ENCODE data around the gene CDIPT.

CDIPT gene

GRCh38 chr16:29858149-29858849, 4.7 kb downstream of the CDIPT start:
- Histone ChIP-seq H3K4me1 (ENCODE audit: control insufficient read depth, insufficient read depth, low read length) (peaks cover 17% of the 10 kb centered on the region), H3K4me3 (ENCODE audit: low read length in 2 of 2) (no peak overlapping the region), H3K9me3 (ENCODE audit: control insufficient read depth in 2 of 2, low read length in 2 of 2) (no peaks in the 10 kb centered on the region), H3K9ac (ENCODE audit: low read length in 2 of 2) (no peak overlapping the region), H3K27ac (ENCODE audit: low read length) (no peak overlapping the region), H3K36me3 (ENCODE audit: control insufficient read depth in 2 of 2, insufficient read depth in 2 of 2, low read length in 2 of 2) (peaks cover 13 to 22% of the 10 kb centered on the region in 2 donors), H3K27me3 (ENCODE audit: control insufficient read depth in 1 of 2, insufficient read depth in 2 of 2, low read length in 2 of 2) (no peaks in the 10 kb centered on the region)

- Histone ChIP-seq H3K27ac (ENCODE audit: low read length) (no peak overlapping the region), H3K27me3 (ENCODE audit: control insufficient read depth in 1 of 2, insufficient read depth in 2 of 2, low read length in 2 of 2) (no peaks in the 10 kb centered on the region), H3K9ac (ENCODE audit: low read length in 2 of 2) (no peak overlapping the region)
Observed at GRCh38 chr16:29857133-29857760, 5.8 kb downstream of the CDIPT start.

DNA sequence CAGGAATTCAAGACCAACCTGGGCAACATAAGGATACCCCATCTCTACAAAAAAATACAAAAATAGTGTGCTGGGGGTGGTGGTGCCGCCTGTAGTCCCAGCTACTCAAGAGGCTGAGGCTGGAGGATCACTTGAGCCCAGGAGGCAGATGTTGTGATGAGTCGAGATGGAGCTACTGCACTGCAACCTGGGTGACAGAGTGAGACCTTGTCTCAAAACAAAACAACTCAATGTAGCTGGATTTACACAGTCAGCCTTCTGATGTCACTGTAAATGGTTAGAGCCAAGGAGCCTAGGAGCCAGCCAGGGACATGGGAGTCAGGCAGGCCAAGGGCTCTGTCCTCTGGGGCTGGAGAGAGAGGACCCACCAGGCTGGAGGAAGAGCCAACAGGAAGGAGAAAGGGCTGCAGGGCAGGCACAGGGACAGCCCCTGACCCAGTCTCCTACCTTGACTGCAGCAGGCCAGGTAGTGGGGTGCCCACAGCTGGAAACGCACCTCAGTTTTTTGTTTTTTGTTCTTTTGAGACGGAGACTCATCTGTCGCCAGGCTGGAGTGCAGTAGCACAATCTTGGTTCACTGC, 8.4 kb downstream of the CDIPT start:
- Histone ChIP-seq H3K9ac (ENCODE audit: low read length in 2 of 2) (no peak overlapping the region), H3K27ac (ENCODE audit: low read length) (no peak overlapping the region), H3K36me3 (ENCODE audit: control insufficient read depth in 2 of 2, insufficient read depth in 2 of 2, low read length in 2 of 2) (peaks cover 4 to 14% of the 10 kb centered on the region in 2 donors), H3K9me3 (ENCODE audit: control insufficient read depth in 2 of 2, low read length in 2 of 2) (no peaks in the 10 kb centered on the region), H3K4me1 (ENCODE audit: control insufficient read depth, insufficient read depth, low read length) (peaks cover 5% of the 10 kb centered on the region), H3K27me3 (ENCODE audit: control insufficient read depth in 1 of 2, insufficient read depth in 2 of 2, low read length in 2 of 2) (no peaks in the 10 kb centered on the region), H3K4me3 (ENCODE audit: low read length in 2 of 2) (no peak overlapping the region)

More at GRCh38 chr16:29857133-29857760, 5.8 kb downstream of the CDIPT start:
- Histone ChIP-seq H3K4me3 (ENCODE audit: low read length in 2 of 2) (no peak overlapping the region), H3K4me1 (ENCODE audit: control insufficient read depth, insufficient read depth, low read length) (peaks cover 17% of the 10 kb centered on the region), H3K9me3 (ENCODE audit: control insufficient read depth in 2 of 2, low read length in 2 of 2) (no peaks in the 10 kb centered on the region), H3K36me3 (ENCODE audit: control insufficient read depth in 2 of 2, insufficient read depth in 2 of 2, low read length in 2 of 2) (peaks cover 13 to 22% of the 10 kb centered on the region in 2 donors)

GRCh38 chr16:29852654-29853053, 10.4 kb downstream of the CDIPT start:
- Histone ChIP-seq H3K9ac (ENCODE audit: low read length in 2 of 2) (no peak overlapping the region), H3K4me1 (ENCODE audit: control insufficient read depth, insufficient read depth, low read length) (peaks cover 12% of the 10 kb centered on the region), H3K4me3 (ENCODE audit: low read length in 2 of 2) (no peak overlapping the region), H3K9me3 (ENCODE audit: control insufficient read depth in 2 of 2, low read length in 2 of 2) (no peaks in the 10 kb centered on the region), H3K27me3 (ENCODE audit: control insufficient read depth in 1 of 2, insufficient read depth in 2 of 2, low read length in 2 of 2) (no peaks in the 10 kb centered on the region), H3K36me3 (ENCODE audit: control insufficient read depth in 2 of 2, insufficient read depth in 2 of 2, low read length in 2 of 2) (peaks cover 0 to 5% of the 10 kb centered on the region in 2 donors), H3K27ac (ENCODE audit: low read length) (no peak overlapping the region)

DNA sequence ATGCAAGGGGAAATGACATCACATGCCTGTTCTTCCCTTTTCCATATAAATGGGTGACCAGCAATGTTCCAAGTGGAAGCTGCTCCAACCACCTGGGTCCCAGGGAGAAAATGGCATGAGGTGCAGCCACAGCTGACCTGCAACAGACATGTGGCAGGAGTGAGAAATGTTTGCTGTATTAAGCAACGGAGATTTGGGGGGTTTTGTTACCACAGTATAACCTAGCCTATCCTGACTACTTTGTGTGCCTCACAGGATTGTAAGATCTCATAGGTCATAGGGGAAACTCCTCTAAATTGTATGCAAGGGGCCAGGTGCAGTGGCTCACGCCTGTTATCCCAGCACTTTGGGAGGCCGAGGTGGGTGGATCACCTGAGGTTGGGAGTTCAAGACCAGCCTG, 12.0 kb downstream of the CDIPT start:
- H3K4me1 ChIP-seq (ENCODE audit: control insufficient read depth, insufficient read depth, low read length): peaks cover 7% of the 10 kb centered on the region
- H3K9ac ChIP-seq (ENCODE audit: low read length in 2 of 2): no peak overlapping the region
- H3K9me3 ChIP-seq (ENCODE audit: control insufficient read depth in 2 of 2, low read length in 2 of 2): no peaks in the 10 kb centered on the region
- peaks cover 9 to 18% of the 10 kb centered on the region in 2 donors for H3K36me3 ChIP-seq (ENCODE audit: control insufficient read depth in 2 of 2, insufficient read depth in 2 of 2, low read length in 2 of 2)
- no peak overlapping the region for H3K27ac ChIP-seq (ENCODE audit: low read length)
- no peaks in the 10 kb centered on the region for H3K27me3 ChIP-seq (ENCODE audit: control insufficient read depth in 1 of 2, insufficient read depth in 2 of 2, low read length in 2 of 2)
- no peak overlapping the region for H3K4me3 ChIP-seq (ENCODE audit: low read length in 2 of 2)

DNA sequence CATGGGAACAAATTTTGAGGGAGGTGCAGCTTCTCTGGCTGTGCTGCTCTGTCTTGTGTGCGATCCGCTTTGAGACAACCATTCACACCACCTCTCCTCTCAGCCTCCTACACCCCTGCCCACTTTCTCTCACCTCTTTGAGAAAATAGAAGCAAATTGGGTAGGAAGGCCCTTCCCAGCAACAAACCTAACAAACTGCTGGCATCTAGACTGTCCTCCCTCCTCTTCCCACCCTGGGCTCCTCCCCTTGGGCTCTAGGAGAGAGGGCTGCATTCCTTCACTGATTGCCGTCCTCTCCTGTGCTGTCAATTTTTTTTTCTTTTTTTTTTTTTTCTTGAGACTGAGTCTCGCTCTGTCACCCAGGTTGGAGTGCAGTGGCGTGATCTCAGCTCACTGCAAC, 13.5 kb downstream of the CDIPT start:
- no peaks in the 10 kb centered on the region for H3K27me3 ChIP-seq (ENCODE audit: control insufficient read depth in 1 of 2, insufficient read depth in 2 of 2, low read length in 2 of 2)
- H3K36me3 ChIP-seq (ENCODE audit: control insufficient read depth in 2 of 2, insufficient read depth in 2 of 2, low read length in 2 of 2): peaks cover 13 to 29% of the 10 kb centered on the region in 2 donors

DNA sequence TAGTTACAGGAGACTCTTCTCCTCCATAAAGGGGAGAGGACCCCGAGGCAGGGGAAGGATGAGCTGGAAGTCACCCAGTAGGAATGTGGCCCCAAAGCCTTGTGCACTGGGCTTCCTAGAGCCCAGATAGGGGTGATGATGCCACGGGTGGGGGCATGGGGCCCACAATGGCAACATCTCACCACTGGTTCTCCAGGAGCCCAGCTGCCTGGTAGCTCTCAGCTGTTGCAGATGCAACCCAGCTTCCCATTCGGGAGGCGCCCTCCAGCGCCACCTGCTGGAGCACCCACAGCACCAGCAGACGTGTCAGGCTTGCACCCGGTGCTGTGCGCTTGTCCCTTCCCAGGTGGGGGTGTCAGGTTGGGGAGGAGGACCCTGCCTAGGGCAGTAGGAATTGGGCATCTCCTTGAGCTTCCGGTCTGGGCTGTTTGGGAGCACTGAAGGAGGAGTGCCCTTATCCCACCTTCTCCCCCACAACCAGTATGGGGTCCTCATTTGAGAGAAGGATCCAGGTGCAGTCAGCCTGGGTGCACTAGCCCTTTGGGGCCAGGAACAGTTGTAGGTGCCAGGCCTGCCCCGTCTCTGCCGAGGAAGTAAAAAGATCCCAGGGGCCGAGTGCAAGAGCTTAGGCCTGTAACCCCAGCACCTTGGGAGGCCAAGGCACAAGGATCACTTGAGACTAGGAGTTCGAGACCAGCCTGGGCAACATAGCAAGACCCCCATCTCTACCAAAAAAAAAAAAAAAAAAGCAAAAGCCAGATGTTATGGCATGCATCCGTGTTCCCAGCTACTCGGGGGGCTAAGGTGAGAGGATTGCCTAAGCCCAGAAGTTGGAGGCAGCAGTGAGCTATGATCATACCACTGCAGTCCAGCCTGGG, 14.4 kb downstream of the CDIPT start:
- Histone ChIP-seq H3K27ac (ENCODE audit: low read length) (no peak overlapping the region), H3K9me3 (ENCODE audit: control insufficient read depth in 2 of 2, low read length in 2 of 2) (no peaks in the 10 kb centered on the region), H3K4me1 (ENCODE audit: control insufficient read depth, insufficient read depth, low read length) (peaks cover 15% of the 10 kb centered on the region), H3K4me3 (ENCODE audit: low read length in 2 of 2) (no peak overlapping the region), H3K9ac (ENCODE audit: low read length in 2 of 2) (no peak overlapping the region), H3K27me3 (ENCODE audit: control insufficient read depth in 1 of 2, insufficient read depth in 2 of 2, low read length in 2 of 2) (no peaks in the 10 kb centered on the region), H3K36me3 (ENCODE audit: control insufficient read depth in 2 of 2, insufficient read depth in 2 of 2, low read length in 2 of 2) (peaks cover 15 to 30% of the 10 kb centered on the region in 2 donors)

More for the DNA sequence above, 13.5 kb downstream of the CDIPT start:
- H3K9me3 ChIP-seq (ENCODE audit: control insufficient read depth in 2 of 2, low read length in 2 of 2): no peaks in the 10 kb centered on the region
- peak overlapping the region; percentile 49 for H3K27ac ChIP-seq (ENCODE audit: low read length)
- peaks cover 15% of the 10 kb centered on the region for H3K4me1 ChIP-seq (ENCODE audit: control insufficient read depth, insufficient read depth, low read length)
- H3K4me3 ChIP-seq (ENCODE audit: low read length in 2 of 2): no peak overlapping the region
- peak overlapping the region in 1 of 2 donors; percentile 42 for H3K9ac ChIP-seq (ENCODE audit: low read length in 2 of 2)

DNA sequence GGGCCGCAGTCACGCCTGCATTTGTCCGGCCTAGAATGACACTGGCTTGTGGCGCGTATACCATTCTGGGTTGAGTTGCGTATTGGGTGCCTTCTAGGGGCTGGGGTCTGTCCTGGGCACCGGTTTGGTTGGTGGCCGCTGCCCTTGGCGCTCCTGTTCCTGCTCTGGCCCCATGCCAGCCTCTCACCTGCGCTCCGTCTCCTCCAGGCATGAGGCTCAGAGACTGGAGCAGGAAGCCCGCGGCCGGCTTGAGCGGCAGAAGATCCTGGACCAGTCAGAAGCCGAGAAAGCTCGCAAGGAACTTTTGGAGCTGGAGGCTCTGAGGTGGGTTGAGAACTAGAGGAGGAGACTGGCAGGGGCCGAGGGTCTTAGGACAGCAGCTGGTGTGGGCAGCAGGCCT, 17.4 kb downstream of the CDIPT start:
- Histone ChIP-seq H3K4me3 (ENCODE audit: low read length in 2 of 2) (no peak overlapping the region), H3K9ac (ENCODE audit: low read length in 2 of 2) (no peak overlapping the region), H3K36me3 (ENCODE audit: control insufficient read depth in 2 of 2, insufficient read depth in 2 of 2, low read length in 2 of 2) (peaks cover 27 to 44% of the 10 kb centered on the region in 2 donors), H3K9me3 (ENCODE audit: control insufficient read depth in 2 of 2, low read length in 2 of 2) (no peaks in the 10 kb centered on the region), H3K27ac (ENCODE audit: low read length) (no peak overlapping the region), H3K27me3 (ENCODE audit: control insufficient read depth in 1 of 2, insufficient read depth in 2 of 2, low read length in 2 of 2) (no peaks in the 10 kb centered on the region), H3K4me1 (ENCODE audit: control insufficient read depth, insufficient read depth, low read length) (peaks cover 15% of the 10 kb centered on the region)

DNA sequence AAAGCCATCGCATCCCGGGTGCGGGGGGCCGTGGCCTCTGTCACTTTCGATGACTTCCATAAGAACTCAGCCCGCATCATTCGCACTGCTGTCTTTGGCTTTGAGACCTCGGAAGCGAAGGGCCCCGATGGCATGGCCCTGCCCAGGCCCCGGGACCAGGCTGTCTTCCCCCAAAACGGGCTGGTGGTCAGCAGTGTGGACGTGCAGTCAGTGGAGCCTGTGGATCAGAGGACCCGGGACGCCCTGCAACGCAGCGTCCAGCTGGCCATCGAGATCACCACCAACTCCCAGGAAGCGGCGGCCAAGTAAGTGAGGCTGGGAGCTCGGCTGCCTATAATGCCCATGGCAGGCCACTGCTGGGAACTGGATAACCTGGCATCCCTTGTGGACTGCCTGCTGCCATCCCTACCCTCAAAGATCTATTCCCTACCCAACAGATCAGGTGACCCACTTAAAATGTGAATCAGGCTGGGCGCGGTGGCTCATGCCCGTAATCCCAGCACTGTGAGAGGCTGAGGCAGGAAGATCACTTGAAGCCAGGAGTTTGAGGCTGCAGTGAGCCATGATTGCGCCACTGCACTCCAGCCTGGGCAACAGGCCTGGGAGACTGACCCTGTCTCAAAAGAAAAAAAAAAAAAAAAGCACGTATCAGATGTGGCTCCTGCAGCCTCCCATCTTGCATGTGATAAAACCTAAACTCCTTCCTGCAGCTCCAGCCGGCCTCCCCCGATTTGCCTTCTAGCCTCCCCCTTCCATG, 18.3 kb downstream of the CDIPT start:
- Histone ChIP-seq H3K4me1 (ENCODE audit: control insufficient read depth, insufficient read depth, low read length) (peaks cover 15% of the 10 kb centered on the region), H3K9me3 (ENCODE audit: control insufficient read depth in 2 of 2, low read length in 2 of 2) (no peaks in the 10 kb centered on the region), H3K27me3 (ENCODE audit: control insufficient read depth in 1 of 2, insufficient read depth in 2 of 2, low read length in 2 of 2) (no peaks in the 10 kb centered on the region), H3K9ac (ENCODE audit: low read length in 2 of 2) (no peak overlapping the region), H3K4me3 (ENCODE audit: low read length in 2 of 2) (no peak overlapping the region), H3K36me3 (ENCODE audit: control insufficient read depth in 2 of 2, insufficient read depth in 2 of 2, low read length in 2 of 2) (peaks cover 27 to 47% of the 10 kb centered on the region in 2 donors), H3K27ac (ENCODE audit: low read length) (no peak overlapping the region)

DNA sequence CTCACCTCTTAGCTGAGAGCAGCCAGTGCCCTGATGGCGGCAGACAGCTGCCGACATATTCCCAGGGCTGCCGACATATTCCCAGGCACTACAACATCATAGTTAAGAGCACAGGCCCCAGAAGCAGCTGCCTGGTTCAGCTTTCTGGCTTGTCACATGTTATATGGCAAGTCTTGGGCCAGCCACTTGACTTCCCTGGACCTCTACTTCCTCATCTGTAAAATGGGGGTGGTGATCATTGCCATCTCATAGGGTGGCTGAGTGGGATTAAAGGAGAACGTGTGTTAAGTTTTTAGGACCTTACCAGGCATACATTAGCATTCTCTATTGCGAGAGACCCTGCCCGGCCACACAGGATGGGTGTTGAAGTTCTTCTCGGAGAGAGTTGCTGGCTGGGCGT, 19.1 kb downstream of the CDIPT start:
- H3K9ac ChIP-seq (ENCODE audit: low read length in 2 of 2): no peak overlapping the region
- H3K27ac ChIP-seq (ENCODE audit: low read length): no peak overlapping the region
- no peaks in the 10 kb centered on the region for H3K27me3 ChIP-seq (ENCODE audit: control insufficient read depth in 1 of 2, insufficient read depth in 2 of 2, low read length in 2 of 2)
- peaks cover 11% of the 10 kb centered on the region for H3K4me1 ChIP-seq (ENCODE audit: control insufficient read depth, insufficient read depth, low read length)
- H3K36me3 ChIP-seq (ENCODE audit: control insufficient read depth in 2 of 2, insufficient read depth in 2 of 2, low read length in 2 of 2): peaks cover 27 to 51% of the 10 kb centered on the region in 2 donors
- no peak overlapping the region for H3K4me3 ChIP-seq (ENCODE audit: low read length in 2 of 2)
- H3K9me3 ChIP-seq (ENCODE audit: control insufficient read depth in 2 of 2, low read length in 2 of 2): no peaks in the 10 kb centered on the region
